Bronchial epithelial cell (primary cell): Measurements from ENCODE around the gene RAB7B. TPM values are rescaled to one million over a fixed set of nuclear protein-coding genes. Genes with fewer than 3 reads are reported as not detected.
"Not testable (repeated sequence)": the region's sequence is repeated elsewhere in the genome, so short reads cannot be mapped to it uniquely, and the experiment has no call there.

Source experiments
- DNase-seq: peaks from one replicate; pipeline ENCODE4 v3.0.0-alpha.2; 2010; ENCODE audit warnings: low read depth
- FAIRE-seq: peaks from 2 replicates; lab custom pipeline; 2011; peaks lifted over from hg19 to GRCh38; lab: Jason Lieb, UNC
- H3K27me3 ChIP-seq: 2 replicates; pipeline ENCODE4 v1.5.1; 2011; ENCODE audit warnings: low read length; ENCODE audit not compliant: control insufficient read depth, insufficient read depth
- H3K36me3 ChIP-seq: 2 replicates; pipeline ENCODE4 v1.5.1; 2011; ENCODE audit warnings: low read length; ENCODE audit not compliant: control insufficient read depth, insufficient read depth
- H3K4me3 ChIP-seq: 2 replicates; pipeline ENCODE4 v1.5.1; 2011; ENCODE audit warnings: mild to moderate bottlenecking, low read depth, low read length, control low read depth
- total RNA-seq: library from RNA; depleted of rRNA; stranded (reverse); fragments of >200 nt; gene quantifications from 2 replicates; pipeline ENCODE4 v1.2.1, GENCODE V29; 2014
- TF ChIP-seq, protein P1 (sequence below): IDR thresholded peaks from 2 replicates; pipeline ENCODE4 v1.5.1; 2011; ENCODE audit warnings: mild to moderate bottlenecking, moderate library complexity, low read length, control low read depth, inconsistent platforms; ENCODE audit not compliant: insufficient read depth, severe bottlenecking

Gene RAB7B
- total RNA-seq, 1 donor from 2014 or later, result 2.9 TPM

DNA sequence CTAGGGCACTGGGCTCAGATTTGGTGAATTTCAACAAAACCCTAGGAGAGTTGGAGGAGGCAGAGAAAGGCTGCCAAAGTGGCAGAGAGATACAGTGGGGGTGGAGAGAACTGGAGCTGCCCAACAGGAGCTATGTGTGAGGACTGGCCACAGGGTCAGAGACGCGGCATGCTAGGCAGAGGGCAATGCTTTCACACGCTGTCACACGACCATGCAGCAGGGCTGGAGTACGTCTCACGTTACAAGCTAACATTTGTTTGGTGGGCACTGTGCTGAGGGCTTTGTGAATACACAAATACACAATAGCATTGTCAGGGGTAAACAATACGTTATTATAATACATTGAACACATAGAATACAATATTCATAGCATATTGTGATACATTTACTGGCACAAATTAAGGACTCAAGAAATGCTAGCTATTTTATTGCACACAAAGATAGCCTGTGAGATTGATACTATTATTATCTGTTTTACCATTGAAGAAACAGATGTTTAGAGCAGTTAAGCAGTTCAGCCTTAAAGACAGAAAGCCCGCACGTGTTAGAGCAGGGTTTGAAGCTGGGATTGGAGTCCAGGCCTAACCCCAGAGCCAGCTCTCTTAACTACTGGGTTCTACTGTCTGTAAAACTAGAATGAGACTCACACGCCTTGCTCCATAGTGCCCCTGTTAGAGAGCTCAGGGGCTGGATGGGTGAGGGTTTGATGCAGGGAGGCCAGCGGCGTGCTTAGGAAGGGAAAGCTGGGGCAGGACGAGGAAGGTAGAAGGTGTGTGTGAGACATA, 4.5 kb downstream of the RAB7B start:
- H3K36me3 ChIP-seq, result peaks cover 15% of the 10 kb centered on the region
- DNase-seq (no peak), FAIRE-seq (no peak)
- no peak overlapping the region for H3K4me3 ChIP-seq
- TF ChIP-seq, protein P1, sequence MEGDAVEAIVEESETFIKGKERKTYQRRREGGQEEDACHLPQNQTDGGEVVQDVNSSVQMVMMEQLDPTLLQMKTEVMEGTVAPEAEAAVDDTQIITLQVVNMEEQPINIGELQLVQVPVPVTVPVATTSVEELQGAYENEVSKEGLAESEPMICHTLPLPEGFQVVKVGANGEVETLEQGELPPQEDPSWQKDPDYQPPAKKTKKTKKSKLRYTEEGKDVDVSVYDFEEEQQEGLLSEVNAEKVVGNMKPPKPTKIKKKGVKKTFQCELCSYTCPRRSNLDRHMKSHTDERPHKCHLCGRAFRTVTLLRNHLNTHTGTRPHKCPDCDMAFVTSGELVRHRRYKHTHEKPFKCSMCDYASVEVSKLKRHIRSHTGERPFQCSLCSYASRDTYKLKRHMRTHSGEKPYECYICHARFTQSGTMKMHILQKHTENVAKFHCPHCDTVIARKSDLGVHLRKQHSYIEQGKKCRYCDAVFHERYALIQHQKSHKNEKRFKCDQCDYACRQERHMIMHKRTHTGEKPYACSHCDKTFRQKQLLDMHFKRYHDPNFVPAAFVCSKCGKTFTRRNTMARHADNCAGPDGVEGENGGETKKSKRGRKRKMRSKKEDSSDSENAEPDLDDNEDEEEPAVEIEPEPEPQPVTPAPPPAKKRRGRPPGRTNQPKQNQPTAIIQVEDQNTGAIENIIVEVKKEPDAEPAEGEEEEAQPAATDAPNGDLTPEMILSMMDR, result no peak
- H3K27me3 ChIP-seq, result no peaks in the 10 kb centered on the region

DNA sequence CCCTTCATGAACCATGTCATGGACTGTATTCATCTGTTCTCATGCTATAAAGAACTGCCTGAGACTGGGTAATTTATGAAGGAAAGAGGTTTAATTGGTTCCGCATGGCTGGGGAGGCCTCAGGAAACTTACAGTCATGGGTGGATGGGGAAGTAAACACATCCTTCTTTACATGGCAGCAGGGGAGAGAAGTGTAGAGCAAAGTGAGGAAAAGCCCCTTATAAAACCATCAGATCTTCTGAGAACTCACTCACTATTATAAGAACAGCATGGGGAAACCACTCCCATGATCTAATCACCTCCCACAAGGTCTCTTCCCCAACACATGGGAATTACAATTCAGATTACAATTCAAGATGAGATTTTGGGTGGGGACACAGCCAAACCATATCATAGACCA, 6.6 kb downstream of the RAB7B start:
- H3K36me3 ChIP-seq, result peaks cover 30% of the 10 kb centered on the region
- DNase-seq, FAIRE-seq: not testable (repeated sequence)

DNA sequence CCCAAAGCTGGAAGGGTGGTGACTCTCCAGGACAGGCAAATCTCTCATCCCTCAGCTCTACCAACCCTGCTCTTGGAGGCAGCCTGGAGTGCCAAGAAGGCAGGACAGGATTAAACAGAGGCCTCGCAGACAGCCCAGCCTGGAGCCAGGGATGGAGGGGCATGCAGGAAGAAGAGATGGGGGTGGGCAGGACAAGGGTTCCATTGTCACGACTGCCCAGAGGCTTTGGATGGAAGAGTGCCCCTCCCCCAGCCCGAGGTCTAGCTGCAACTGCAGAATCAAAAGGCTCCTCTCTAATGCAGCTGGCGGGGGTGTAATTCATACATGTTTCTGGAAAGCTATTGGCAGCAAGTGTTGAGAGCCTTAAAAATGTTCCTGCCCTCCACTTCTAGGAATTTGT, 8.8 kb downstream of the RAB7B start:
- H3K36me3 ChIP-seq, result peaks cover 36% of the 10 kb centered on the region
- no peak for DNase-seq
- TF ChIP-seq, protein P1, result no peak
- H3K27me3 ChIP-seq, result no peaks in the 10 kb centered on the region
- FAIRE-seq, result no peak
- no peak overlapping the region for H3K4me3 ChIP-seq

More for the DNA sequence above, 6.6 kb downstream of the RAB7B start:
- H3K4me3 ChIP-seq, H3K27me3 ChIP-seq: not testable (repeated sequence)

DNA sequence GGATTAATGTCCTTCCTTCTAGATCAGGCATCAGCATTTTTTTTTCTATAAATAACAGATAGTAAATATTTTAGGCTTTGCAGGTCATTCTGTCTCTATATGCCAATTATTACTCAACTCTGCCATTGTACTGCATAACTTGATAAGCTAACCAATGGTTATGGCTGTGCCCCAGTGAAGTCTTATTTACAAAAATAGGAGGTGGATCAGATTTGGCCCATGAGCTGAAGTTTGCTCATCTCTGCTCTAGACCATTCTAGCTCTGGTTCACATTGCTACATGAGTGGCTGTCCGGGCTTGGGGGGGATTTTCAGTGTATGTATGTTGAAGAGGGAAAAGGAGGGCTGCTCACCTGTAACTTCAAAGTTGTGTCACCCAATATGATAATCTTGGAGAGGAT, 10.1 kb downstream of the RAB7B start:
- FAIRE-seq (no peak), DNase-seq (no peak)
- TF ChIP-seq, protein P1, result no peak
- H3K36me3 ChIP-seq, result peaks cover 40% of the 10 kb centered on the region
- H3K4me3 ChIP-seq, result no peak overlapping the region
- H3K27me3 ChIP-seq, result no peaks in the 10 kb centered on the region

DNA sequence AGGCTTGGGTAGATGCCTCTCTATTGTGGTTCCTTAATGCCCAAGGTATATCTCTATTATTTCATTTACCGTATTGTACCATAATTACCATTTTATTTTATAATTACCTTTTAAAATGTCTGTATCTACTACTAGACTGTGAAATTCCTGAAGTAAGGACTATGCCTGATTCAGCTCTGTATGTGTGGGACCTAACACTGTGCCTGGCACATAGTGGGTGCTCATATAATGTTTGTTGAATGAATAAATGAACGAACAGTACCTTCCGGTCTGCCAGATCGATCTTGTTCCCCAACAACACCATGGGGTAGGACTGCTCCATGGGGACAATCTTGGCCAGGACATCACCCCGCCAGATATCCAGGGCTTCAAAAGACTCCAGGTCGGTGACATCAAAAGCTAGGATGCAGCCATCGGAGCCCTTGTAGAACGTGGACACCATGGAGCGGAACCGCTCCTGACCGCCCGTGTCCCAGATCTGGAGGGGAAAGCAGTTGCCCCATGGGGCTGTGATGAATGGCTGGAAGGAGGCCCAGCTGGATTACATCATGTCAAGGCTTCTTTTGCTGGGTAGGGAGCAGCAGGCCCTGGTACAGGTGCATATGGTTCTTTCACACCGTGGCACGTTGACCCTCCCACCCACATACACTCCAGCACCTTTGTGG, 10.8 kb downstream of the RAB7B start:
- H3K27me3 ChIP-seq, result no peaks in the 10 kb centered on the region
- H3K36me3 ChIP-seq, result peaks cover 39% of the 10 kb centered on the region
- DNase-seq (no peak), FAIRE-seq (no peak)
- H3K4me3 ChIP-seq, result no peak overlapping the region
- TF ChIP-seq, protein P1, result no peak

DNA sequence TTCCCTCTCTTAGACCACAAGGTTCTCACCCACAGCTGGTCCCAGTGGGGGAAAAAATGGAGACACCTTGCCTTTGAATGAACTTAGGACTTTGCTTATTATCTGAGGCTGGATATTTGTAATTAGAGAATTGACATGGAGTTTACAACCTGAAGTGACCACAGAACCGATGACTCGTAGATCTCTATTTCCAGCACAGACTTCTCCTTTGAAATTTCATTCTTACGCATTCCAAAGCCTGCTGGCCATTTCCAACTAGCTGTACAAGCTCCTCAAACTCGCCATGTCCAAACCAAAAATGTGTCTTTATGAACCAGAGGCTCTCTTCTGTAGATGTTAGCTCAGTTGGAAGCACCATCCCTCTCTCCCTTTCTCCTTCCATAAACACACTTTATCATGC, 12.0 kb downstream of the RAB7B start:
- no peak for DNase-seq
- no peak for FAIRE-seq
- Histone ChIP-seq H3K27me3 (no peaks in the 10 kb centered on the region), H3K36me3 (peaks cover 37% of the 10 kb centered on the region), H3K4me3 (no peak overlapping the region)
- TF ChIP-seq, protein P1, result no peak
